AG04450 (cell line): ENCODE measurements around the gene ALDH3A2. TPM values are rescaled to one million over a fixed set of nuclear protein-coding genes. Genes with fewer than 3 reads are reported as not detected.

Experiments
- CTCF ChIA-PET: fragments of 300-600, 350-600 bp; formaldehyde crosslinking; extraction: SDS; loops from one replicate; lab custom pipeline; 2022; ENCODE audit warnings: antibody characterized with exemption, inconsistent platforms; lab: Charles Lee
- POLR2A ChIA-PET: fragments of 350-600 bp; formaldehyde crosslinking; extraction: SDS; loops from one replicate; lab custom pipeline; 2021; ENCODE audit warnings: antibody characterized with exemption, inconsistent platforms; lab: Yijun Ruan, JAX
- DNase-seq: peaks from one replicate; pipeline ENCODE4 v3.0.0-alpha.2; 2011; ENCODE audit warnings: low read depth, low spot score
- H3K27ac ChIP-seq: one replicate; pipeline ENCODE4 v1.5.1; 2012; ENCODE audit warnings: low read depth, low read length, control low read depth
- H3K27me3 ChIP-seq: one replicate; pipeline ENCODE4 v1.6.0; 2012; ENCODE audit warnings: low read length; ENCODE audit not compliant: control insufficient read depth, insufficient read depth
- H3K4me3 ChIP-seq: 2 replicates; pipeline ENCODE4 v1.5.1; 2011; ENCODE audit warnings: mild to moderate bottlenecking, low read depth, low read length, control low read depth
- H3K9me3 ChIP-seq: 2 replicates; pipeline ENCODE4 v1.5.1; 2012; ENCODE audit warnings: low read length; ENCODE audit not compliant: control insufficient read depth, insufficient read depth
- CTCF ChIP-seq: IDR thresholded peaks from 2 replicates; pipeline ENCODE4 v1.5.1; 2011; ENCODE audit warnings: low read depth, low read length, control low read depth, inconsistent platforms
- polyA minus RNA-seq: library from RNA; depleted of rRNA, polyadenylated mRNA; stranded (reverse); fragments of >200 nt; gene quantifications from 2 replicates; pipeline ENCODE4 v1.2.3, GENCODE V29; 2011; rRNA and poly(A)+ RNA removed
- polyA plus RNA-seq: library from polyadenylated mRNA; depleted of rRNA; stranded (reverse); fragments of >200 nt; gene quantifications from 2 replicates; pipeline ENCODE4 v1.2.3, GENCODE V29; 2011; rRNA removed

ALDH3A2 gene
- polyA plus RNA-seq (11.0 and 13.4 TPM in 2 replicates), polyA minus RNA-seq (7.4 and 9.2 TPM in 2 replicates)

- no peak; the same call in 1 of the 2 replicates for TF ChIP-seq CTCF
- ChIA-PET CTCF (interaction anchor here (0.6 to 2.7 kb wide), 7 partner anchors 52 to 1284 kb away, joined by 3 to 18 read pairs (median 4); partner anchors contain the start of gene B9D1), POLR2A (interaction anchor here (0.5 to 1.6 kb wide), 7 partner anchors 43 to 286 kb away, joined by 3 to 7 read pairs (median 5); partner anchors contain the start of gene B9D1)
Observed at GRCh38 chr17:19648475-19649273, at the start of gene ALDH3A2. TSS of gene ALDH3A2 (plus strand) at chr17:19648751. CDS start at chr17:19648972, 221 bp downstream.

GRCh38 chr17:19610311-19610710, 38.2 kb upstream of the ALDH3A2 start:
- Histone ChIP-seq H3K27me3 (peaks cover 4% of the 10 kb centered on the region), H3K4me3 (no peak overlapping the region), H3K9me3 (no peaks in the 10 kb centered on the region), H3K27ac (no peak overlapping the region)
- POLR2A ChIA-PET: no interaction called here
- no peak for DNase-seq
- TF ChIP-seq CTCF: no peak
- CTCF ChIA-PET: no interaction called here

More at GRCh38 chr17:19648475-19649273, at the start of gene ALDH3A2:
- peaks cover 10% of the 10 kb centered on the region for H3K27me3 ChIP-seq
- peaks cover 2% of the 10 kb centered on the region; the same call in 1 of the 2 replicates for H3K9me3 ChIP-seq
- H3K4me3 ChIP-seq: peak within 1 kb of the TSS; percentile 80
- peak; percentile 51 for DNase-seq
- peak within 1 kb of the TSS; percentile 68 for H3K27ac ChIP-seq

- no peak for TF ChIP-seq CTCF
- CTCF ChIA-PET: no interaction called here
- POLR2A ChIA-PET: no interaction called here
- Histone ChIP-seq H3K9me3 (no peaks in the 10 kb centered on the region), H3K27me3 (peaks cover 4% of the 10 kb centered on the region), H3K4me3 (no peak overlapping the region), H3K27ac (no peak overlapping the region)
- DNase-seq: no peak
Observed at GRCh38 chr17:19610879-19611278, 37.7 kb upstream of the ALDH3A2 start.

- ChIA-PET CTCF (interaction anchor here (1.3 kb wide), 1 partner anchor 153 kb away, joined by 3 read pairs; no protein-coding TSS in a partner anchor), POLR2A (no interaction called here)
Observed at GRCh38 chr17:19613979-19614378, 34.6 kb upstream of the ALDH3A2 start.

More at GRCh38 chr17:19613979-19614378, 34.6 kb upstream of the ALDH3A2 start:
- Histone ChIP-seq H3K4me3 (no peak overlapping the region), H3K27me3 (peaks cover 4% of the 10 kb centered on the region), H3K27ac (no peak overlapping the region), H3K9me3 (no peaks in the 10 kb centered on the region; the same call in 1 of the 2 replicates)
- TF ChIP-seq CTCF: no peak
- no peak for DNase-seq
